ENCODE data around the gene SENP1. TPM values are rescaled to one million over a fixed set of nuclear protein-coding genes. Genes with fewer than 3 reads are reported as not detected.
A peak's percentile ranks its signal among the peaks of the same experiment; 100 is the strongest.

SENP1 gene
- total and polyA plus RNA-seq, 2 of the 13 experiments (the other 11 are each of a cell fraction or from before 2014, with no cell fraction given): 14.0 to 20.2 TPM

DNA sequence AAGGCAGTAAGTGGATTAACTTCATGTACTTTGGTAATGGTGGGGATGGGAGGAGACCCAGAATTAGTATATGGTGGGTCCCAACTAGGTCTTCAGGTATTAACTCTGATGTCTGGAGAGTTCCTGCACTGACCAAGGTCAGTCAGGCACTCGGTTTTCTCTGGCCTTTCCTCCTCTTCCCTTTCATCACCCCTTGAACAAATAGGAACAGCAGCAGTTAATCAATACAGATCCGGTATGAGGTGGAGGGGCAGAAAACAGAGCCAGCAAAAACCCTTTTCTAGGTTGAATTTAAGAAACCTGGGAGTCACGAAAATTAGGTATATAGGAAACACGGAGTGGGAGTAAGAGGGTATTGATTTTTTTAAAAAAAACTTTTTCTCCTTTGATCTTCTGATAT, 17.3 kb upstream of the SENP1 start (continued):
- TF ChIP-seq, protein P1, sequence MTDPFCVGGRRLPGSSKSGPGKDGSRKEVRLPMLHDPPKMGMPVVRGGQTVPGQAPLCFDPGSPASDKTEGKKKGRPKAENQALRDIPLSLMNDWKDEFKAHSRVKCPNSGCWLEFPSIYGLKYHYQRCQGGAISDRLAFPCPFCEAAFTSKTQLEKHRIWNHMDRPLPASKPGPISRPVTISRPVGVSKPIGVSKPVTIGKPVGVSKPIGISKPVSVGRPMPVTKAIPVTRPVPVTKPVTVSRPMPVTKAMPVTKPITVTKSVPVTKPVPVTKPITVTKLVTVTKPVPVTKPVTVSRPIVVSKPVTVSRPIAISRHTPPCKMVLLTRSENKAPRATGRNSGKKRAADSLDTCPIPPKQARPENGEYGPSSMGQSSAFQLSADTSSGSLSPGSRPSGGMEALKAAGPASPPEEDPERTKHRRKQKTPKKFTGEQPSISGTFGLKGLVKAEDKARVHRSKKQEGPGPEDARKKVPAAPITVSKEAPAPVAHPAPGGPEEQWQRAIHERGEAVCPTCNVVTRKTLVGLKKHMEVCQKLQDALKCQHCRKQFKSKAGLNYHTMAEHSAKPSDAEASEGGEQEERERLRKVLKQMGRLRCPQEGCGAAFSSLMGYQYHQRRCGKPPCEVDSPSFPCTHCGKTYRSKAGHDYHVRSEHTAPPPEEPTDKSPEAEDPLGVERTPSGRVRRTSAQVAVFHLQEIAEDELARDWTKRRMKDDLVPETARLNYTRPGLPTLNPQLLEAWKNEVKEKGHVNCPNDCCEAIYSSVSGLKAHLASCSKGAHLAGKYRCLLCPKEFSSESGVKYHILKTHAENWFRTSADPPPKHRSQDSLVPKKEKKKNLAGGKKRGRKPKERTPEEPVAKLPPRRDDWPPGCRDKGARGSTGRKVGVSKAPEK (CRISPR knock-in tag; IDR thresholded peaks at IDR 0.05; ENCODE audit: borderline replicate concordance): no peak
- peak; percentile 63 for TF ChIP-seq ELF3 (CRISPR knock-in tag; IDR thresholded peaks at IDR 0.05)
- no peak for TF ChIP-seq ZNF260 (CRISPR knock-in tag; IDR thresholded peaks at IDR 0.05; ENCODE audit: borderline replicate concordance, low read depth)
- TF ChIP-seq MIXL1 (CRISPR knock-in tag; IDR thresholded peaks at IDR 0.05): peak; percentile 76
- TF ChIP-seq, protein P2, sequence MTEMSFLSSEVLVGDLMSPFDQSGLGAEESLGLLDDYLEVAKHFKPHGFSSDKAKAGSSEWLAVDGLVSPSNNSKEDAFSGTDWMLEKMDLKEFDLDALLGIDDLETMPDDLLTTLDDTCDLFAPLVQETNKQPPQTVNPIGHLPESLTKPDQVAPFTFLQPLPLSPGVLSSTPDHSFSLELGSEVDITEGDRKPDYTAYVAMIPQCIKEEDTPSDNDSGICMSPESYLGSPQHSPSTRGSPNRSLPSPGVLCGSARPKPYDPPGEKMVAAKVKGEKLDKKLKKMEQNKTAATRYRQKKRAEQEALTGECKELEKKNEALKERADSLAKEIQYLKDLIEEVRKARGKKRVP (CRISPR knock-in tag; IDR thresholded peaks at IDR 0.05): peak in 1 of 2 experiments; percentile 44; a peak in 1 of 4 replicates
- 0 out of 2 replicates have a peak, but pooled peaks have one; percentile 24 for TF ChIP-seq KDM1A (CRISPR knock-in tag; IDR thresholded peaks at IDR 0.05)
- TF ChIP-seq, protein P3, sequence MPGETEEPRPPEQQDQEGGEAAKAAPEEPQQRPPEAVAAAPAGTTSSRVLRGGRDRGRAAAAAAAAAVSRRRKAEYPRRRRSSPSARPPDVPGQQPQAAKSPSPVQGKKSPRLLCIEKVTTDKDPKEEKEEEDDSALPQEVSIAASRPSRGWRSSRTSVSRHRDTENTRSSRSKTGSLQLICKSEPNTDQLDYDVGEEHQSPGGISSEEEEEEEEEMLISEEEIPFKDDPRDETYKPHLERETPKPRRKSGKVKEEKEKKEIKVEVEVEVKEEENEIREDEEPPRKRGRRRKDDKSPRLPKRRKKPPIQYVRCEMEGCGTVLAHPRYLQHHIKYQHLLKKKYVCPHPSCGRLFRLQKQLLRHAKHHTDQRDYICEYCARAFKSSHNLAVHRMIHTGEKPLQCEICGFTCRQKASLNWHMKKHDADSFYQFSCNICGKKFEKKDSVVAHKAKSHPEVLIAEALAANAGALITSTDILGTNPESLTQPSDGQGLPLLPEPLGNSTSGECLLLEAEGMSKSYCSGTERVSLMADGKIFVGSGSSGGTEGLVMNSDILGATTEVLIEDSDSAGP (CRISPR knock-in tag; IDR thresholded peaks at IDR 0.05; ENCODE audit: borderline replicate concordance): no peak
- TF ChIP-seq, protein P4, sequence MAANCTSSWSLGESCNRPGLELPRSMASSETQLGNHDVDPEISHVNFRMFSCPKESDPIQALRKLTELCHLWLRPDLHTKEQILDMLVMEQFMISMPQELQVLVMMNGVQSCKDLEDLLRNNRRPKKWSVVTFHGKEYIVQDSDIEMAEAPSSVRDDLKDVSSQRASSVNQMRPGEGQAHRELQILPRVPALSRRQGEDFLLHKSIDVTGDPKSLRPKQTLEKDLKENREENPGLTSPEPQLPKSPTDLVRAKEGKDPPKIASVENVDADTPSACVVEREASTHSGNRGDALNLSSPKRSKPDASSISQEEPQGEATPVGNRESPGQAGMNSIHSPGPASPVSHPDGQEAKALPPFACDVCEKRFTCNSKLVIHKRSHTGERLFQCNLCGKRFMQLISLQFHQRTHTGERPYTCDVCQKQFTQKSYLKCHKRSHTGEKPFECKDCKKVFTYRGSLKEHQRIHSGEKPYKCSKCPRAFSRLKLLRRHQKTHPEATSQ (CRISPR knock-in tag; IDR thresholded peaks at IDR 0.05; ENCODE audit: borderline replicate concordance): no peak
- TF ChIP-seq, protein P5, sequence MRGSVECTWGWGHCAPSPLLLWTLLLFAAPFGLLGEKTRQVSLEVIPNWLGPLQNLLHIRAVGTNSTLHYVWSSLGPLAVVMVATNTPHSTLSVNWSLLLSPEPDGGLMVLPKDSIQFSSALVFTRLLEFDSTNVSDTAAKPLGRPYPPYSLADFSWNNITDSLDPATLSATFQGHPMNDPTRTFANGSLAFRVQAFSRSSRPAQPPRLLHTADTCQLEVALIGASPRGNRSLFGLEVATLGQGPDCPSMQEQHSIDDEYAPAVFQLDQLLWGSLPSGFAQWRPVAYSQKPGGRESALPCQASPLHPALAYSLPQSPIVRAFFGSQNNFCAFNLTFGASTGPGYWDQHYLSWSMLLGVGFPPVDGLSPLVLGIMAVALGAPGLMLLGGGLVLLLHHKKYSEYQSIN (CRISPR knock-in tag; IDR thresholded peaks at IDR 0.05; ENCODE audit: borderline replicate concordance): no peak
- TF ChIP-seq, protein P6, sequence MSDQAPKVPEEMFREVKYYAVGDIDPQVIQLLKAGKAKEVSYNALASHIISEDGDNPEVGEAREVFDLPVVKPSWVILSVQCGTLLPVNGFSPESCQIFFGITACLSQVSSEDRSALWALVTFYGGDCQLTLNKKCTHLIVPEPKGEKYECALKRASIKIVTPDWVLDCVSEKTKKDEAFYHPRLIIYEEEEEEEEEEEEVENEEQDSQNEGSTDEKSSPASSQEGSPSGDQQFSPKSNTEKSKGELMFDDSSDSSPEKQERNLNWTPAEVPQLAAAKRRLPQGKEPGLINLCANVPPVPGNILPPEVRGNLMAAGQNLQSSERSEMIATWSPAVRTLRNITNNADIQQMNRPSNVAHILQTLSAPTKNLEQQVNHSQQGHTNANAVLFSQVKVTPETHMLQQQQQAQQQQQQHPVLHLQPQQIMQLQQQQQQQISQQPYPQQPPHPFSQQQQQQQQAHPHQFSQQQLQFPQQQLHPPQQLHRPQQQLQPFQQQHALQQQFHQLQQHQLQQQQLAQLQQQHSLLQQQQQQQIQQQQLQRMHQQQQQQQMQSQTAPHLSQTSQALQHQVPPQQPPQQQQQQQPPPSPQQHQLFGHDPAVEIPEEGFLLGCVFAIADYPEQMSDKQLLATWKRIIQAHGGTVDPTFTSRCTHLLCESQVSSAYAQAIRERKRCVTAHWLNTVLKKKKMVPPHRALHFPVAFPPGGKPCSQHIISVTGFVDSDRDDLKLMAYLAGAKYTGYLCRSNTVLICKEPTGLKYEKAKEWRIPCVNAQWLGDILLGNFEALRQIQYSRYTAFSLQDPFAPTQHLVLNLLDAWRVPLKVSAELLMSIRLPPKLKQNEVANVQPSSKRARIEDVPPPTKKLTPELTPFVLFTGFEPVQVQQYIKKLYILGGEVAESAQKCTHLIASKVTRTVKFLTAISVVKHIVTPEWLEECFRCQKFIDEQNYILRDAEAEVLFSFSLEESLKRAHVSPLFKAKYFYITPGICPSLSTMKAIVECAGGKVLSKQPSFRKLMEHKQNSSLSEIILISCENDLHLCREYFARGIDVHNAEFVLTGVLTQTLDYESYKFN (CRISPR knock-in tag; conservative IDR thresholded peaks at IDR 0.05): peak; percentile 90
- TF ChIP-seq ZEB1 (IDR thresholded peaks at IDR 0.05; ENCODE audit: insufficient replicate concordance, low read depth): no peak
- TF ChIP-seq GABPA (IDR thresholded peaks at IDR 0.05; ENCODE audit: low read depth, low read length): no peak
- peak; percentile 26; the same call in 1 of the 2 replicates for TF ChIP-seq GABPA (CRISPR knock-in tag; IDR thresholded peaks at IDR 0.05; ENCODE audit: low read depth)
- TF ChIP-seq ZNF282 (IDR thresholded peaks at IDR 0.05; ENCODE audit: partially characterized antibody): no peak
- no peak for TF ChIP-seq ZNF253 (CRISPR knock-in tag; IDR thresholded peaks at IDR 0.05; ENCODE audit: borderline replicate concordance)

Measured in HepG2 (cell line).